ENCODE data around the gene TBC1D5. TPM values are rescaled to one million over a fixed set of nuclear protein-coding genes. Genes with fewer than 3 reads are reported as not detected.

Gene TBC1D5
- total RNA-seq, 1 experiment from 2014 or later: 38.3 TPM

- Mint-ChIP-seq H3K4me1 (ENCODE audit: low read depth, unreplicated experiment) (no peaks in the 10 kb centered on the region), H3K36me3 (ENCODE audit: insufficient read depth, unreplicated experiment) (no peaks in the 10 kb centered on the region), H3K27ac (ENCODE audit: unreplicated experiment) (no peak overlapping the region), H3K9me3 (ENCODE audit: low read depth, unreplicated experiment) (peaks cover 3% of the 10 kb centered on the region), H3K27me3 (ENCODE audit: unreplicated experiment) (peaks cover 13% of the 10 kb centered on the region), H3K4me3 (ENCODE audit: low read depth, unreplicated experiment) (no peak overlapping the region)
- no peak for DNase-seq
- no TSS peak for BruUV-seq (replicated peaks)
- TF ChIP-seq CTCF (IDR thresholded peaks at IDR 0.05; ENCODE audit: unreplicated experiment): no peak
- intact Hi-C loops (cut with micrococcal nuclease; ENCODE audit: unreplicated experiment): no loop called here
- CTCF ChIA-PET: no interaction called here
These were observed 597.8 kb downstream of the TBC1D5 start for GRCh38 chr3:17144665-17144993.

DNA sequence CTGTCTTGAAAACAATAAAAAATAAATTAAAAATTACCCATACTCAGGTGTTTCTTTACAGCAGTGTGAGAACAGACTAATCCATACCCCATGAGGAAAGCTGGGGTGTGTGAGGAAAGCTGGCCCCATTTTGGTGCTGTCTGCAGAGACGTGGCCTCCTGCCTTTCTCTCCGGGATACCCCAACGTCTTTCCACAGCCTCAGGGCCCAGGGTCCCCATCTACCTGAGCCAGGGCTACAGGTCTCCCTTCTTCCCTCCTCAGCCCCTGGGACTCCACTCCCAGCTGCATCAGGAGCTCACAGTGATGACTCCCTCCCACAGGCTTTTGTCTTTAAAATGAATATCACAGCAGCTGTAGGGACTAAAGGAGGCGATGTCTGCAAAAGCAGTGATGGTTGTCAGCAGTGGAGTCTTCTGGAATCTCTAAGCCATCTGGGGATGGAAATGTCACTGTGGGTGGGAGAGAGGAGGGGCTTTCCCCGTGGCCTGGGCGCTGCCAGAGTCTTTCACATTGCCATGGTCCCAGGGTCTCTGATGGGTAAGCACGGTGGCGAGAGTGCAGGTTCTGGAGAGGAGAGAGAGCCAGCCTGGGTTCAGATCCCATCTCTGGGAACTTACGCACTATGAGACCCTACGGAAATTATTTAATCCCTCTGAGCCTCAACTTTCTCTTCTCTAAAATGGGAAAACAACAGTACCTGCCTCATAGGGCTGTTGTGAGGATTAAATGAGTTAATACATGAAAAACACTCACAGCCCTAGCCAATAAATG, 598.4 kb downstream of the TBC1D5 start:
- peaks cover 13% of the 10 kb centered on the region for H3K27me3 Mint-ChIP-seq (ENCODE audit: unreplicated experiment)
- H3K36me3 Mint-ChIP-seq (ENCODE audit: insufficient read depth, unreplicated experiment): no peaks in the 10 kb centered on the region
- CTCF ChIA-PET: no interaction called here
- no peak overlapping the region for H3K4me3 Mint-ChIP-seq (ENCODE audit: low read depth, unreplicated experiment)
- no peak overlapping the region for H3K27ac Mint-ChIP-seq (ENCODE audit: unreplicated experiment)
- intact Hi-C loops (cut with micrococcal nuclease; ENCODE audit: unreplicated experiment): no loop called here
- BruUV-seq (replicated peaks): no TSS peak
- no peaks in the 10 kb centered on the region for H3K4me1 Mint-ChIP-seq (ENCODE audit: low read depth, unreplicated experiment)
- DNase-seq: no peak
- peaks cover 3% of the 10 kb centered on the region for H3K9me3 Mint-ChIP-seq (ENCODE audit: low read depth, unreplicated experiment)
- TF ChIP-seq CTCF (IDR thresholded peaks at IDR 0.05; ENCODE audit: unreplicated experiment): no peak

GRCh38 chr3:17142516-17142915, 599.9 kb downstream of the TBC1D5 start:
- Mint-ChIP-seq H3K36me3 (ENCODE audit: insufficient read depth, unreplicated experiment) (no peaks in the 10 kb centered on the region), H3K4me1 (ENCODE audit: low read depth, unreplicated experiment) (no peaks in the 10 kb centered on the region), H3K4me3 (ENCODE audit: low read depth, unreplicated experiment) (no peak overlapping the region), H3K27me3 (ENCODE audit: unreplicated experiment) (peaks cover 13% of the 10 kb centered on the region), H3K9me3 (ENCODE audit: low read depth, unreplicated experiment) (peaks cover 3% of the 10 kb centered on the region), H3K27ac (ENCODE audit: unreplicated experiment) (no peak overlapping the region)
- CTCF ChIA-PET: no interaction called here
- no TSS peak for BruUV-seq (replicated peaks)
- DNase-seq: no peak
- intact Hi-C loops (cut with micrococcal nuclease; ENCODE audit: unreplicated experiment): no loop called here
- TF ChIP-seq CTCF (IDR thresholded peaks at IDR 0.05; ENCODE audit: unreplicated experiment): no peak

- H3K27me3 Mint-ChIP-seq (ENCODE audit: unreplicated experiment): peaks cover 13% of the 10 kb centered on the region
- no peak overlapping the region for H3K4me3 Mint-ChIP-seq (ENCODE audit: low read depth, unreplicated experiment)
- no TSS peak for BruUV-seq (replicated peaks)
- TF ChIP-seq CTCF (IDR thresholded peaks at IDR 0.05; ENCODE audit: unreplicated experiment): no peak
- H3K27ac Mint-ChIP-seq (ENCODE audit: unreplicated experiment): no peak overlapping the region
- H3K9me3 Mint-ChIP-seq (ENCODE audit: low read depth, unreplicated experiment): peaks cover 3% of the 10 kb centered on the region
- H3K36me3 Mint-ChIP-seq (ENCODE audit: insufficient read depth, unreplicated experiment): no peaks in the 10 kb centered on the region
- H3K4me1 Mint-ChIP-seq (ENCODE audit: low read depth, unreplicated experiment): no peaks in the 10 kb centered on the region
- no peak for DNase-seq
- intact Hi-C loops (cut with micrococcal nuclease; ENCODE audit: unreplicated experiment): no loop called here
- CTCF ChIA-PET: no interaction called here
These were observed 600.7 kb downstream of the TBC1D5 start for GRCh38 chr3:17141699-17142098.

Measured in Calu3 (cell line).